Measurements from ENCODE around the gene SMG6. TPM values are rescaled to one million over a fixed set of nuclear protein-coding genes. Genes with fewer than 3 reads are reported as not detected.
"Not testable (repeated sequence)": the region's sequence is repeated elsewhere in the genome, so short reads cannot be mapped to it uniquely, and the experiment has no call there.

Gene SMG6
- total and polyA plus RNA-seq, 4 experiments from 2014 or later, result 3.8 to 58.5 (median 30.6) TPM

DNA sequence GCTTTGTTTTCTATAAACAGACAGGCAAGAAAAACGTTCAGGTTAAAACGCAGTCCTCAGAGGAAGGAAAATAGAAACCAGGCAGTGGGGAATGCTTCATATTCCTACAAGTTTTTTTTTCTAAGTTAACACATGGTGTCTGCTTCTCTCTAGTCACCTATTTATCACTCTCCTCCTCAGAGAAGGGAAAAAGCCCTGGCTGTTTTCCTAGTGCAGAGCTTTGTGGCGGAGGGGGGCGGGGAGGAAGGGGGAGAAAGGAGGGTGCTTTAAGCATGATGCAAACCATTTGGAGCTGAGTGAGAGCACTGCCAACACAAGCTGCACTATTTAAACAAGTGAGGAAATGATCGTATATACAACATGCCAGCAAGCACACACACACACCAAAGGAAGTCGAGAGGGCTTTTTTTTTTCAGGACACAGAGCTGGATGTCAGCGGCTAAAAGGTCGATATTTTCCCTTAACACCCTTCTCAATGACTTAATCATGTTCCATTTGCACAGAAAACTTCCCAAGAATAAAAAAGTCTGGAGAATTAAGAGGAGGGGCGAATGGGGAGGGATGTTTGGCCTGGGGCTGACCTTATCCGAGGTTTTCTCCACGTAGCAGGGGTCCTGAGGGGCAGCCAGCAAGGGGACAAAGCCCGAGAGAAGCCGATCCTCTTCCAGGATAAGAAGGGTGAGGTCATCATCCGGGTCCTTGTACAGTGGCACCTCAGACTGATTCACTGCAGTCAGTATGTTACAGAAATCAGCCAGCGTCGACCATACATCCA is 131.3 kb downstream of the SMG6 start:
- H3K27me3 ChIP-seq (ENCODE audit: insufficient read depth, low read length), result no peaks in the 10 kb centered on the region
- H3K36me3 ChIP-seq (ENCODE audit: insufficient read depth, low read length), result peaks cover 18% of the 10 kb centered on the region
- H3K4me3 Mint-ChIP-seq, result no peak overlapping the region
- no peaks in the 10 kb centered on the region for H3K4me1 ChIP-seq (ENCODE audit: insufficient read depth, low read length)
- H3K4me1 Mint-ChIP-seq, result peaks cover 0 to 1% (median 0%) of the 10 kb centered on the region in 4 donors
- ChIA-PET CTCF (ENCODE audit: partially characterized antibody) (no interaction called here), POLR2A (ENCODE audit: partially characterized antibody) (no interaction called here)
- H3K27ac Mint-ChIP-seq, result peak overlapping the region in 1 of 7 donors; percentile 10
- intact Hi-C loops (cut with micrococcal nuclease), result no loop called here
- no peak for DNase-seq
- H3K9me3 ChIP-seq (ENCODE audit: control insufficient read depth in 1 of 2, low read length in 2 of 2), result no peaks in the 10 kb centered on the region
- no peaks in the 10 kb centered on the region for H3K9me3 Mint-ChIP-seq
- H3K36me3 Mint-ChIP-seq, result peaks cover 43 to 67% of the 10 kb centered on the region in 2 donors
- H3K27me3 Mint-ChIP-seq, result no peaks in the 10 kb centered on the region
- H3K27ac ChIP-seq (ENCODE audit: low read depth, low read length), result no peak overlapping the region
- H3K4me3 ChIP-seq (ENCODE audit: low read length in 2 of 2), result no peak overlapping the region

DNA sequence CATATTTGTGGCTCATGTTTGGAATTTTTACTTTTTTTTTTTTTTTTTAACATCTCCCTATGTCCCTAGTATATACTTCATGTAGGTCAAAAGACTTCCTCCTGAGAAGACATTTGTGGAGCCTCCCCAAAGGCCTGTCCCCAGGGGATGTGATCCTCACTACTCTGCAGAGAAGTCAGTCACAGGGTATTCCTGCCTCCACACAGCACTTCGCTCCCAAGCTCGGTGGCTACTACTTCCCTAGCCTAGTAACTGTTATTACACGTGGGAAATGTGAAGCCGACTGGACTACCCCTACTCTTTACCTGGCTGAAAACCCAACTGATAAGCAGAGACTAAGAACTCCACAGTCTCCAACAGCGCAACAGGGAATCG is 131.9 kb downstream of the SMG6 start:
- POLR2A ChIA-PET (ENCODE audit: partially characterized antibody), result no interaction called here
- Histone ChIP-seq H3K9me3 (ENCODE audit: control insufficient read depth in 1 of 2, low read length in 2 of 2) (no peaks in the 10 kb centered on the region), H3K27me3 (ENCODE audit: insufficient read depth, low read length) (no peaks in the 10 kb centered on the region), H3K36me3 (ENCODE audit: insufficient read depth, low read length) (peaks cover 18% of the 10 kb centered on the region), H3K4me1 (ENCODE audit: insufficient read depth, low read length) (no peaks in the 10 kb centered on the region), H3K27ac (ENCODE audit: low read depth, low read length) (no peak overlapping the region), H3K4me3 (ENCODE audit: low read length in 2 of 2) (no peak overlapping the region)
- H3K4me3 Mint-ChIP-seq, result no peak overlapping the region
- CTCF ChIA-PET (ENCODE audit: partially characterized antibody), result no interaction called here
- peaks cover 0 to 1% (median 0%) of the 10 kb centered on the region in 4 donors for H3K4me1 Mint-ChIP-seq
- H3K9me3 Mint-ChIP-seq, result no peaks in the 10 kb centered on the region
- no peaks in the 10 kb centered on the region for H3K27me3 Mint-ChIP-seq
- peaks cover 46 to 66% of the 10 kb centered on the region in 2 donors for H3K36me3 Mint-ChIP-seq
- intact Hi-C loops (cut with micrococcal nuclease), result no loop called here
- DNase-seq, result no peak
- H3K27ac Mint-ChIP-seq, result peak overlapping the region in 2 of 7 donors; percentile 22 to 64

DNA sequence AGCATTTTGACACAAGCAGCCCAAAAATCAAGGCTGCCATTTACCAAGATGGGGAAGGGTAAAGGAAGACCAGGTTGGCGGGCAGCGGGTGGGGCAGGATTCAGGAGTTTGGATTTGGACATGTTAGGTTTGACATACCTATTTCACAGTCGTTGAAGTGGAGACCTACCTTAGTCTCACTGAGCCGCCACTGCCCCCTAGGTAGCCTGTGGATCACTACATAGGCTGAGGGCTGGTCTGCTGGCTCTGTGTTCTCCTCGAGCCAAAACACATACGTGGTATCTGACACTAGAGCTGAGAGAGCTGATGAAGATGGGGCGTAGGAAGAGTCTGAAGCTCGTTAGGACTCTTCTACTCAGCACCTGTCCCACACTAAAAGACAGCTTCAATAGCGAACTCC is 133.6 kb downstream of the SMG6 start:
- peaks cover 34% of the 10 kb centered on the region for H3K36me3 ChIP-seq (ENCODE audit: insufficient read depth, low read length)
- no peaks in the 10 kb centered on the region for H3K4me1 ChIP-seq (ENCODE audit: insufficient read depth, low read length)
- H3K9me3 ChIP-seq (ENCODE audit: control insufficient read depth in 1 of 2, low read length in 2 of 2), result no peaks in the 10 kb centered on the region
- intact Hi-C loops (cut with micrococcal nuclease), result no loop called here
- H3K27ac ChIP-seq (ENCODE audit: low read depth, low read length), result no peak overlapping the region
- DNase-seq, result peak in 2 of 5 donors; percentile 4 to 14
- no peaks in the 10 kb centered on the region for H3K9me3 Mint-ChIP-seq
- H3K36me3 Mint-ChIP-seq, result peaks cover 49 to 64% of the 10 kb centered on the region in 2 donors
- no peaks in the 10 kb centered on the region for H3K4me1 Mint-ChIP-seq
- no peak overlapping the region for H3K4me3 Mint-ChIP-seq
- ChIA-PET CTCF (ENCODE audit: partially characterized antibody) (no interaction called here), POLR2A (ENCODE audit: partially characterized antibody) (interaction anchor here (1.5 kb wide), 1 partner anchor 115 kb away, joined by 3 read pairs; the partner anchor contains the start of gene HIC1)
- H3K27me3 ChIP-seq (ENCODE audit: insufficient read depth, low read length), result no peaks in the 10 kb centered on the region
- H3K4me3 ChIP-seq (ENCODE audit: low read length in 2 of 2), result no peak overlapping the region
- peak overlapping the region in 1 of 7 donors; percentile 73 for H3K27ac Mint-ChIP-seq
- no peaks in the 10 kb centered on the region for H3K27me3 Mint-ChIP-seq

DNA sequence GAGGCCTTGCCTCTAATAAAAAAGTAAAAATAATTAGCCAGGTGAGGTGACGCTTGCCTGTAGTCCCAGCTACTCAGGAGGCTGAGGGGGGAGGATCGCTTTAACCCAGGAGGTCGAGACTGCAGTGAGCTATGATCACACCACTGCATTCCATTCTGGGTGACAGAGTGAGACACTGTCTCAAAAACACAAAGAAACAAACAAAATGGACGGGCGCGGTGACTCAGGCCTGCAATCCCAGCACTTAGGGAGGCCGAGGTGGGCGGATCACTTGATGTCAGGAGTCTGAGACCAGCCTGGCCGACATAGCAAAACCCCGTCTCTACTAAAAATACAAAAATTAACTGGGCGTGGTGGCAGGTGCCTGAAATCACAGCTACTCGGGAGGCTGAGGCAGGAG is 137.9 kb downstream of the SMG6 start:
- DNase-seq; H3K9me3 Mint-ChIP-seq; H3K4me3 Mint-ChIP-seq; H3K27ac ChIP-seq (ENCODE audit: low read depth, low read length); H3K4me1 Mint-ChIP-seq; H3K4me1 ChIP-seq (ENCODE audit: insufficient read depth, low read length); intact Hi-C loops (cut with micrococcal nuclease); H3K4me3 ChIP-seq (ENCODE audit: low read length in 2 of 2); H3K9me3 ChIP-seq (ENCODE audit: control insufficient read depth in 1 of 2, low read length in 2 of 2); H3K27me3 ChIP-seq (ENCODE audit: insufficient read depth, low read length); H3K27ac Mint-ChIP-seq; H3K27me3 Mint-ChIP-seq: not testable (repeated sequence)
- peaks cover 25 to 45% of the 10 kb centered on the region in 2 donors for H3K36me3 Mint-ChIP-seq
- ChIA-PET POLR2A (ENCODE audit: partially characterized antibody) (interaction anchor here (0.6 kb wide), 1 partner anchor 20 kb away, joined by 3 read pairs; no protein-coding TSS in a partner anchor), CTCF (ENCODE audit: partially characterized antibody) (interaction anchor here (0.9 to 1.6 kb wide), 3 partner anchors 79 to 117 kb away, joined by 3 to 9 read pairs (median 4); no protein-coding TSS in a partner anchor)
- peaks cover 20% of the 10 kb centered on the region for H3K36me3 ChIP-seq (ENCODE audit: insufficient read depth, low read length)

DNA sequence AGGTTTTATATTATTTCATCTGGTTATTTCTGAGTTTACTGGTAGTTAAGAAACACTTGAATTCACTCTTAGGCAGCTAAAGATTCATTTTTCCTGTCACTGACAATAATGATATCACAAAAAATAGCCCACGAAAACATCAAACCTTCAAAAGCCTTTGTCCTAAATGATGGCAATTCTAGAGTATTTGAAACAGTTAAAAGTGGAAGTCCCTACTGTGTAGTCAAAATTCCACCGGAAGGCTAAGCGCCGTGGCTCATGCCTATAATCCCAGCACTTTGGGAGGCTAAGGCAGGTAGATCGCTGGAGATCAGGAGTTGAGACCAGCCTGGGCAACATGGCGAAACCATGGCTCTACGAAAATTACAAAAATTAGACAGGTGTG is 145.2 kb downstream of the SMG6 start:
- H3K27me3 ChIP-seq (ENCODE audit: insufficient read depth, low read length), result no peaks in the 10 kb centered on the region
- H3K4me3 Mint-ChIP-seq, result no peak overlapping the region
- no peaks in the 10 kb centered on the region for H3K9me3 ChIP-seq (ENCODE audit: control insufficient read depth in 1 of 2, low read length in 2 of 2)
- H3K4me3 ChIP-seq (ENCODE audit: low read length in 2 of 2), result no peak overlapping the region
- no peaks in the 10 kb centered on the region for H3K4me1 ChIP-seq (ENCODE audit: insufficient read depth, low read length)
- no peak overlapping the region for H3K27ac ChIP-seq (ENCODE audit: low read depth, low read length)
- POLR2A ChIA-PET (ENCODE audit: partially characterized antibody), result no interaction called here
- H3K9me3 Mint-ChIP-seq, result no peaks in the 10 kb centered on the region
- CTCF ChIA-PET (ENCODE audit: partially characterized antibody), result interaction anchor here (2.9 kb wide), 1 partner anchor 87 kb away, joined by 12 read pairs; no protein-coding TSS in a partner anchor
- peaks cover 8% of the 10 kb centered on the region for H3K36me3 ChIP-seq (ENCODE audit: insufficient read depth, low read length)
- peaks cover 30 to 44% of the 10 kb centered on the region in 2 donors for H3K36me3 Mint-ChIP-seq
- H3K4me1 Mint-ChIP-seq, result peaks cover 0 to 1% (median 0%) of the 10 kb centered on the region in 4 donors
- intact Hi-C loops (cut with micrococcal nuclease), result no loop called here
- H3K27ac Mint-ChIP-seq, result peak overlapping the region in 1 of 7 donors; percentile 48
- H3K27me3 Mint-ChIP-seq, result no peaks in the 10 kb centered on the region
- no peak for DNase-seq

DNA sequence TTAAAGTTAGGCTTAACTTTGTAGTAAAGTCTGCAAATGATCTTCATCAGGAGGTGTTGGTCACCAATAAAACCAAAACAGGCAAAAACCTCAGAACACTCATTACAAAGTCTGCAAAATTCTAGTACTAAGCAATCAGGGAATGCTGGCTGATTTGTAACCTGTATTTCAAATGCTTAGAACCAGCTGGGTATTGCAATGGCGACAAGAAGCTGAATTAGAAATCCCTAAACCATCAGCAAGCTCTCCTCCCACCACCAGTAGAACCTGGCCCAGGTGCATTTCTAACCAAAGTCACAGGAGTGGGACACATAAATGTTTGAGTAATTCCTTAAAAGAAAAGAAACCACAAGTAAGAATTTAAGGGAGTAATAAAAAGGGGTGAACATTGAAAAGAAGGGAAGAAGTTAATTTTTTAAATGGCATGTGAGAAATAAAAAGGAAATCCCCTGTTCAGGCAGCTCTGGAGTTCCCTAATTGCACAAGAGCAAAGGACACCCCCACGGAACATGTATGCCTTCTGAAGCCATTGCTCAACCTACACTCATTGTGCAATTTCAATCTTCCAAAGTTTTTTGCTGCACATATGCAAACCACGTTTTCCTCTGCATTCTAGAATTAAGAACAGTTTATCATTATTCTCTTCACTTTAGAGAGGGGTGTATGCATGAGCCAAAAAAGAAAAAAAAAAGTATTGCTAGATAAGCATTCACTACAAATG is 145.8 kb downstream of the SMG6 start:
- DNase-seq, result no peak
- H3K27ac Mint-ChIP-seq, result peak overlapping the region in 2 of 7 donors; percentile 22 to 32
- H3K4me1 Mint-ChIP-seq, result peaks cover 0 to 1% (median 0%) of the 10 kb centered on the region in 4 donors
- Histone ChIP-seq H3K4me1 (ENCODE audit: insufficient read depth, low read length) (no peaks in the 10 kb centered on the region), H3K9me3 (ENCODE audit: control insufficient read depth in 1 of 2, low read length in 2 of 2) (no peaks in the 10 kb centered on the region), H3K27me3 (ENCODE audit: insufficient read depth, low read length) (no peaks in the 10 kb centered on the region), H3K36me3 (ENCODE audit: insufficient read depth, low read length) (peaks cover 8% of the 10 kb centered on the region), H3K4me3 (ENCODE audit: low read length in 2 of 2) (no peak overlapping the region), H3K27ac (ENCODE audit: low read depth, low read length) (no peak overlapping the region)
- no peaks in the 10 kb centered on the region for H3K27me3 Mint-ChIP-seq
- no peaks in the 10 kb centered on the region for H3K9me3 Mint-ChIP-seq
- POLR2A ChIA-PET (ENCODE audit: partially characterized antibody), result no interaction called here
- CTCF ChIA-PET (ENCODE audit: partially characterized antibody), result interaction anchor here (1.4 to 2.9 kb wide), 2 partner anchors 87 to 103 kb away, joined by 5 to 12 read pairs; partner anchors contain the start of gene HIC1
- H3K4me3 Mint-ChIP-seq, result no peak overlapping the region
- peaks cover 35 to 49% of the 10 kb centered on the region in 2 donors for H3K36me3 Mint-ChIP-seq
- intact Hi-C loops (cut with micrococcal nuclease), result no loop called here

DNA sequence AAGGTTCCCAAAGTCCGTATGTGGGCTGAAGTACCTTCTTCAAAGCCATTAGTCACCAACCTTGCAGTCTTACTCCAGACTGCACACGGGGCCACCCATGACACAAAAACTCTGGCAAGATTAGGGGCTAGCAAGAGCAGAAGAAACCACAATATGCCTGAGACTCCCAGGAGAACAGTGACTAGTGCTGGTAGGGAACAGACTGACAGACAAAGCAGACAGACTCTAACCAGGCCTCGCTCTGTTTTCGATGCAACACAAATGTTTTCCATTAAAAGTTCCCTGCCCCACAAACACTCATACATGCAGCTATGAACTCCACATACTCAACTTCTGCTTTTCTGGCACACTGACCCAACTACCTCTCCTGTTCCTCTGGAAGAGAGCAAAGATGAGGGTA is 146.5 kb downstream of the SMG6 start:
- Mint-ChIP-seq H3K36me3 (peaks cover 42 to 53% of the 10 kb centered on the region in 2 donors), H3K27ac (peak overlapping the region in 2 of 7 donors; percentile 12 to 22), H3K9me3 (no peaks in the 10 kb centered on the region), H3K4me1 (peaks cover 0 to 1% (median 0%) of the 10 kb centered on the region in 4 donors), H3K27me3 (no peaks in the 10 kb centered on the region), H3K4me3 (no peak overlapping the region)
- no peak for DNase-seq
- no peak overlapping the region for H3K4me3 ChIP-seq (ENCODE audit: low read length in 2 of 2)
- H3K36me3 ChIP-seq (ENCODE audit: insufficient read depth, low read length), result peaks cover 15% of the 10 kb centered on the region
- H3K9me3 ChIP-seq (ENCODE audit: control insufficient read depth in 1 of 2, low read length in 2 of 2), result no peaks in the 10 kb centered on the region
- CTCF ChIA-PET (ENCODE audit: partially characterized antibody), result interaction anchor here (1.4 to 2.9 kb wide), 2 partner anchors 88 to 103 kb away, joined by 5 to 12 read pairs; partner anchors contain the start of gene HIC1
- H3K4me1 ChIP-seq (ENCODE audit: insufficient read depth, low read length), result no peaks in the 10 kb centered on the region
- H3K27me3 ChIP-seq (ENCODE audit: insufficient read depth, low read length), result no peaks in the 10 kb centered on the region
- POLR2A ChIA-PET (ENCODE audit: partially characterized antibody), result no interaction called here
- intact Hi-C loops (cut with micrococcal nuclease), result no loop called here
- H3K27ac ChIP-seq (ENCODE audit: low read depth, low read length), result no peak overlapping the region

Measured in CD4-positive, alpha-beta memory T cell (primary cell).